HepG2 (cell line): Measurements from ENCODE around the gene USP32. TPM values are rescaled to one million over a fixed set of nuclear protein-coding genes. Genes with fewer than 3 reads are reported as not detected.

Experiments
- IRX3 ChIP-seq: sonication (generic); formaldehyde crosslinking; IDR thresholded peaks from 2 replicates; pipeline ENCODE4 v1.8.1; 2023; ENCODE audit warnings: mild to moderate bottlenecking, low read depth, missing genetic modification reagents, borderline replicate concordance
- KLF6 ChIP-seq: IDR thresholded peaks from 2 replicates; pipeline ENCODE4 v1.8.0; 2016; ENCODE audit warnings: missing biosample characterization, missing genetic modification reagents
- MED8 ChIP-seq: sonication (generic); formaldehyde crosslinking; IDR thresholded peaks from 2 replicates; pipeline ENCODE4 v1.8.1; 2023; ENCODE audit warnings: mild to moderate bottlenecking, missing genetic modification reagents; ENCODE audit not compliant: insufficient replicate concordance
- ZMYM3 ChIP-seq: sonication (generic); formaldehyde crosslinking; IDR thresholded peaks from 2 replicates; pipeline ENCODE4 v1.5.1; 2020; ENCODE audit warnings: mild to moderate bottlenecking, missing genetic modification reagents
- ZNF30 ChIP-seq: sonication (generic); formaldehyde crosslinking; IDR thresholded peaks from 2 replicates; pipeline ENCODE4 v1.5.0; 2020; ENCODE audit warnings: mild to moderate bottlenecking, missing genetic modification reagents
- ZNF709 ChIP-seq: sonication (generic); formaldehyde crosslinking; IDR thresholded peaks from 2 replicates; pipeline ENCODE4 v1.5.0; 2020; ENCODE audit warnings: mild to moderate bottlenecking, missing genetic modification reagents
- polyA plus RNA-seq, 8 experiments: library from polyadenylated mRNA; depleted of rRNA in 3 of 8; stranded (reverse) in 7 of 8; unstranded in 1 of 8; fragments of >200 nt; fragmentation: Illumina TruSeq in 4 of 8; extraction: Trizol in 4 of 8; gene quantifications; 2 replicates each; pipeline versions ENCODE4 v1.2.1 to v1.2.3, GENCODE V29; 2011 to 2016; ENCODE audit warnings: low read depth in 4 of 8, missing spikeins in 1 of 8, mixed read lengths in 1 of 8; ENCODE audit not compliant: insufficient read depth in 1 of 8
- total RNA-seq, 5 experiments: library from RNA; depleted of rRNA; stranded (reverse); fragments of >200 nt; fragmentation: Illumina TruSeq; extraction: Trizol; gene quantifications; 2 replicates each; pipeline ENCODE4 v1.2.3, GENCODE V29; 2016; ENCODE audit warnings: low read depth in 1 of 5
- TF ChIP-seq, protein P1 (sequence below): sonication (generic); formaldehyde crosslinking; IDR thresholded peaks from 2 replicates; pipeline ENCODE4 v1.5.0; 2020; ENCODE audit warnings: mild to moderate bottlenecking, missing genetic modification reagents
- TF ChIP-seq, protein P2 (sequence below): conservative IDR thresholded peaks from 2 replicates; pipeline ENCODE4 v1.6.1; 2018; ENCODE audit warnings: missing genetic modification reagents
- TF ChIP-seq, protein P3 (sequence below): sonication (generic); formaldehyde crosslinking; IDR thresholded peaks from 2 replicates; pipeline ENCODE4 v1.5.0; 2020; ENCODE audit warnings: mild to moderate bottlenecking, missing genetic modification reagents
- TF ChIP-seq, protein P4 (sequence below): sonication (generic); formaldehyde crosslinking; IDR thresholded peaks from 2 replicates; pipeline ENCODE4 v1.5.0; 2020; ENCODE audit warnings: missing genetic modification reagents
- TF ChIP-seq, protein P5 (sequence below): sonication (generic); formaldehyde crosslinking; IDR thresholded peaks from 2 replicates; pipeline ENCODE4 v1.5.0; 2020; ENCODE audit warnings: mild to moderate bottlenecking, missing genetic modification reagents, borderline replicate concordance

The USP32 gene
- total and polyA plus RNA-seq, 2 of the 13 experiments (the other 11 are each of a cell fraction or from before 2014, with no cell fraction given): 24.9 to 39.9 TPM

DNA sequence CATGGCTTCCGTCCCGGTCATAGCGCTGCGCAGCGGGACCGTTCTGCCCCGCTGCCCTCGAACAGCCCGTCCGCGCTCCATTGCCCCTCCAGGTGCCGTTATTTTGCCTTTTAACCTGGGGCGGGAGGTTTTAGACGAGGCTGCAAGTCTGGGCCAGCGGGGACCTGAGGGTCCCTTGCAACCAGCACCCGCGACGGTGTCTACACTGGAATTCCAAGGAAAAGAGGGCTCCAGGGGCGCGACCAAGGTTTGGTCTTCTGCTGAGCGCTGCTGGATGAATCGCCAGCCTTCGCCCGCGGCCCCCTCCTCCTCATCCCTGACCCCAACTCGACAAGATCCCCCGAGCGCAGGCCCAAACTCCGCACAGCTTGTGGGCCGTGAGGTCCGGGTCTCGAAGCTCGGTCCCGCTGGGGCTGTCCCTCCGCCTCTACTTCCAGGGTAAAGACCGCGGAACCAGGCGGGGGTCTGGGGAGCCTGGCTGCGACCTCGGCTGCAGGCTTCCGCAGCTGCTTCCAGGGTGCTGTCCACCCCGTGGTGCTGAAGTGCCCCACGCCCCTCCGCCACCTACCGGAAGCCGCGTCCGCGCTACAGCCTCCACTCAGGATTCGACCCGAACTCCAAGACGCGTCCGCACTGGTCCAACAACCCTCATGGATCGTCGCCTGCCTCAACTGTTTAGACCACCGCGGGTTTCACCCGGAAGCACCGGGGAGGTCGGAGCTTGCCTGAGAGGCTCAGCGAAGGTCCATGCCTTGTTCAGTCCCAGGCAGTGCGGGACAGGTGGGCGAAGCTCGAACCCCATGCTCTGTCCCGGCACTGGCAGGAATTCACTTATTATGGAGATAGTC is 252.3 kb downstream of the USP32 start (continued):
- TF ChIP-seq, protein P1, sequence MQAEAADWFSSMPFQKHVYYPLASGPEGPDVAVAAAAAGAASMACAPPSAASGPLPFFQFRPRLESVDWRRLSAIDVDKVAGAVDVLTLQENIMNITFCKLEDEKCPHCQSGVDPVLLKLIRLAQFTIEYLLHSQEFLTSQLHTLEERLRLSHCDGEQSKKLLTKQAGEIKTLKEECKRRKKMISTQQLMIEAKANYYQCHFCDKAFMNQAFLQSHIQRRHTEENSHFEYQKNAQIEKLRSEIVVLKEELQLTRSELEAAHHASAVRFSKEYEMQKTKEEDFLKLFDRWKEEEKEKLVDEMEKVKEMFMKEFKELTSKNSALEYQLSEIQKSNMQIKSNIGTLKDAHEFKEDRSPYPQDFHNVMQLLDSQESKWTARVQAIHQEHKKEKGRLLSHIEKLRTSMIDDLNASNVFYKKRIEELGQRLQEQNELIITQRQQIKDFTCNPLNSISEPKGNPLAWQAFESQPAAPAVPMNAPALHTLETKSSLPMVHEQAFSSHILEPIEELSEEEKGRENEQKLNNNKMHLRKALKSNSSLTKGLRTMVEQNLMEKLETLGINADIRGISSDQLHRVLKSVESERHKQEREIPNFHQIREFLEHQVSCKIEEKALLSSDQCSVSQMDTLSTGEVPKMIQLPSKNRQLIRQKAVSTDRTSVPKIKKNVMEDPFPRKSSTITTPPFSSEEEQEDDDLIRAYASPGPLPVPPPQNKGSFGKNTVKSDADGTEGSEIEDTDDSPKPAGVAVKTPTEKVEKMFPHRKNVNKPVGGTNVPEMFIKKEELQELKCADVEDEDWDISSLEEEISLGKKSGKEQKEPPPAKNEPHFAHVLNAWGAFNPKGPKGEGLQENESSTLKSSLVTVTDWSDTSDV (CRISPR knock-in tag): peak; percentile 87
- peak; percentile 58; the same call in 1 of the 2 replicates for TF ChIP-seq ZMYM3
- TF ChIP-seq, protein P2, sequence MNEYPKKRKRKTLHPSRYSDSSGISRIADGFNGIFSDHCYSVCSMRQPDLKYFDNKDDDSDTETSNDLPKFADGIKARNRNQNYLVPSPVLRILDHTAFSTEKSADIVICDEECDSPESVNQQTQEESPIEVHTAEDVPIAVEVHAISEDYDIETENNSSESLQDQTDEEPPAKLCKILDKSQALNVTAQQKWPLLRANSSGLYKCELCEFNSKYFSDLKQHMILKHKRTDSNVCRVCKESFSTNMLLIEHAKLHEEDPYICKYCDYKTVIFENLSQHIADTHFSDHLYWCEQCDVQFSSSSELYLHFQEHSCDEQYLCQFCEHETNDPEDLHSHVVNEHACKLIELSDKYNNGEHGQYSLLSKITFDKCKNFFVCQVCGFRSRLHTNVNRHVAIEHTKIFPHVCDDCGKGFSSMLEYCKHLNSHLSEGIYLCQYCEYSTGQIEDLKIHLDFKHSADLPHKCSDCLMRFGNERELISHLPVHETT (CRISPR knock-in tag): peak; percentile 91
- TF ChIP-seq, protein P3, sequence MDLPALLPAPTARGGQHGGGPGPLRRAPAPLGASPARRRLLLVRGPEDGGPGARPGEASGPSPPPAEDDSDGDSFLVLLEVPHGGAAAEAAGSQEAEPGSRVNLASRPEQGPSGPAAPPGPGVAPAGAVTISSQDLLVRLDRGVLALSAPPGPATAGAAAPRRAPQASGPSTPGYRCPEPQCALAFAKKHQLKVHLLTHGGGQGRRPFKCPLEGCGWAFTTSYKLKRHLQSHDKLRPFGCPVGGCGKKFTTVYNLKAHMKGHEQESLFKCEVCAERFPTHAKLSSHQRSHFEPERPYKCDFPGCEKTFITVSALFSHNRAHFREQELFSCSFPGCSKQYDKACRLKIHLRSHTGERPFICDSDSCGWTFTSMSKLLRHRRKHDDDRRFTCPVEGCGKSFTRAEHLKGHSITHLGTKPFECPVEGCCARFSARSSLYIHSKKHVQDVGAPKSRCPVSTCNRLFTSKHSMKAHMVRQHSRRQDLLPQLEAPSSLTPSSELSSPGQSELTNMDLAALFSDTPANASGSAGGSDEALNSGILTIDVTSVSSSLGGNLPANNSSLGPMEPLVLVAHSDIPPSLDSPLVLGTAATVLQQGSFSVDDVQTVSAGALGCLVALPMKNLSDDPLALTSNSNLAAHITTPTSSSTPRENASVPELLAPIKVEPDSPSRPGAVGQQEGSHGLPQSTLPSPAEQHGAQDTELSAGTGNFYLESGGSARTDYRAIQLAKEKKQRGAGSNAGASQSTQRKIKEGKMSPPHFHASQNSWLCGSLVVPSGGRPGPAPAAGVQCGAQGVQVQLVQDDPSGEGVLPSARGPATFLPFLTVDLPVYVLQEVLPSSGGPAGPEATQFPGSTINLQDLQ (CRISPR knock-in tag): peak; percentile 92
- no peak for TF ChIP-seq MED8 (CRISPR knock-in tag)
- TF ChIP-seq, protein P4, sequence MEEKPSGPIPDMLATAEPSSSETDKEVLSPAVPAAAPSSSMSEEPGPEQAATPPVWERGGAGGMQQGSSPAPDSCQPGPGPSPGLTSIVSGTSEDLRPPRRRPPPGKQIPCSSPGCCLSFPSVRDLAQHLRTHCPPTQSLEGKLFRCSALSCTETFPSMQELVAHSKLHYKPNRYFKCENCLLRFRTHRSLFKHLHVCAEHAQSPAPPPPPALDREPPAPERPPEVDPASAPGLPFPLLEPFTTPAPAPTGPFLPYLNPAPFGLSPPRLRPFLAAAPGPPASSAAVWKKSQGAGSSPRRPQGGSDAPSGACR (CRISPR knock-in tag): peak; percentile 90; the same call in 1 of the 2 replicates
- TF ChIP-seq KLF6 (CRISPR knock-in tag): peak; percentile 100
- TF ChIP-seq ZNF709 (CRISPR knock-in tag): peak; percentile 99
- TF ChIP-seq IRX3 (CRISPR knock-in tag): peak; percentile 98
- TF ChIP-seq, protein P5, sequence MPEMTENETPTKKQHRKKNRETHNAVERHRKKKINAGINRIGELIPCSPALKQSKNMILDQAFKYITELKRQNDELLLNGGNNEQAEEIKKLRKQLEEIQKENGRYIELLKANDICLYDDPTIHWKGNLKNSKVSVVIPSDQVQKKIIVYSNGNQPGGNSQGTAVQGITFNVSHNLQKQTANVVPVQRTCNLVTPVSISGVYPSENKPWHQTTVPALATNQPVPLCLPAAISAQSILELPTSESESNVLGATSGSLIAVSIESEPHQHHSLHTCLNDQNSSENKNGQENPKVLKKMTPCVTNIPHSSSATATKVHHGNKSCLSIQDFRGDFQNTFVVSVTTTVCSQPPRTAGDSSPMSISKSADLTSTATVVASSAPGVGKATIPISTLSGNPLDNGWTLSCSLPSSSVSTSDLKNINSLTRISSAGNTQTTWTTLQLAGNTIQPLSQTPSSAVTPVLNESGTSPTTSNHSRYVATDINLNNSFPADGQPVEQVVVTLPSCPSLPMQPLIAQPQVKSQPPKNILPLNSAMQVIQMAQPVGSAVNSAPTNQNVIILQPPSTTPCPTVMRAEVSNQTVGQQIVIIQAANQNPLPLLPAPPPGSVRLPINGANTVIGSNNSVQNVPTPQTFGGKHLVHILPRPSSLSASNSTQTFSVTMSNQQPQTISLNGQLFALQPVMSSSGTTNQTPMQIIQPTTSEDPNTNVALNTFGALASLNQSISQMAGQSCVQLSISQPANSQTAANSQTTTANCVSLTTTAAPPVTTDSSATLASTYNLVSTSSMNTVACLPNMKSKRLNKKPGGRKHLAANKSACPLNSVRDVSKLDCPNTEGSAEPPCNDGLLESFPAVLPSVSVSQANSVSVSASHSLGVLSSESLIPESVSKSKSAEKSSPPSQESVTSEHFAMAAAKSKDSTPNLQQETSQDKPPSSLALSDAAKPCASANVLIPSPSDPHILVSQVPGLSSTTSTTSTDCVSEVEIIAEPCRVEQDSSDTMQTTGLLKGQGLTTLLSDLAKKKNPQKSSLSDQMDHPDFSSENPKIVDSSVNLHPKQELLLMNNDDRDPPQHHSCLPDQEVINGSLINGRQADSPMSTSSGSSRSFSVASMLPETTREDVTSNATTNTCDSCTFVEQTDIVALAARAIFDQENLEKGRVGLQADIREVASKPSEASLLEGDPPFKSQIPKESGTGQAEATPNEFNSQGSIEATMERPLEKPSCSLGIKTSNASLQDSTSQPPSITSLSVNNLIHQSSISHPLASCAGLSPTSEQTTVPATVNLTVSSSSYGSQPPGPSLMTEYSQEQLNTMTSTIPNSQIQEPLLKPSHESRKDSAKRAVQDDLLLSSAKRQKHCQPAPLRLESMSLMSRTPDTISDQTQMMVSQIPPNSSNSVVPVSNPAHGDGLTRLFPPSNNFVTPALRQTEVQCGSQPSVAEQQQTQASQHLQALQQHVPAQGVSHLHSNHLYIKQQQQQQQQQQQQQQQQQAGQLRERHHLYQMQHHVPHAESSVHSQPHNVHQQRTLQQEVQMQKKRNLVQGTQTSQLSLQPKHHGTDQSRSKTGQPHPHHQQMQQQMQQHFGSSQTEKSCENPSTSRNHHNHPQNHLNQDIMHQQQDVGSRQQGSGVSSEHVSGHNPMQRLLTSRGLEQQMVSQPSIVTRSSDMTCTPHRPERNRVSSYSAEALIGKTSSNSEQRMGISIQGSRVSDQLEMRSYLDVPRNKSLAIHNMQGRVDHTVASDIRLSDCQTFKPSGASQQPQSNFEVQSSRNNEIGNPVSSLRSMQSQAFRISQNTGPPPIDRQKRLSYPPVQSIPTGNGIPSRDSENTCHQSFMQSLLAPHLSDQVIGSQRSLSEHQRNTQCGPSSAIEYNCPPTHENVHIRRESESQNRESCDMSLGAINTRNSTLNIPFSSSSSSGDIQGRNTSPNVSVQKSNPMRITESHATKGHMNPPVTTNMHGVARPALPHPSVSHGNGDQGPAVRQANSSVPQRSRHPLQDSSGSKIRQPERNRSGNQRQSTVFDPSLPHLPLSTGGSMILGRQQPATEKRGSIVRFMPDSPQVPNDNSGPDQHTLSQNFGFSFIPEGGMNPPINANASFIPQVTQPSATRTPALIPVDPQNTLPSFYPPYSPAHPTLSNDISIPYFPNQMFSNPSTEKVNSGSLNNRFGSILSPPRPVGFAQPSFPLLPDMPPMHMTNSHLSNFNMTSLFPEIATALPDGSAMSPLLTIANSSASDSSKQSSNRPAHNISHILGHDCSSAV (CRISPR knock-in tag): no peak
- peak; percentile 94; the same call in 1 of the 2 replicates for TF ChIP-seq ZNF30 (CRISPR knock-in tag)
